HT-29 (cell line): Measurements from ENCODE around the gene FAM193B. TPM values are rescaled to one million over a fixed set of nuclear protein-coding genes. Genes with fewer than 3 reads are reported as not detected.
"Not testable (repeated sequence)": the region's sequence is repeated elsewhere in the genome, so short reads cannot be mapped to it uniquely, and the experiment has no call there.

Experiments used
- DNase-seq: peaks from one replicate; pipeline ENCODE4 v3.0.0-alpha.2; 2015; ENCODE audit warnings: low spot score
- total RNA-seq: library from RNA; depleted of rRNA; stranded (reverse); fragments of >200 nt; shearing (Covaris generic); gene quantifications from 2 replicates; pipeline ENCODE4 v1.2.3, GENCODE V29; 2014

The FAM193B gene
- total RNA-seq, 1 experiment from 2014 or later = 61.4 TPM

GRCh38 chr5:177537389-177538361 is 16.7 kb downstream of the FAM193B start:
- no peak for DNase-seq

- DNase-seq = no peak
These were observed 18.0 kb downstream of the FAM193B start for GRCh38 chr5:177536386-177536785.

- DNase-seq = no peak
These were observed 19.2 kb downstream of the FAM193B start for GRCh38 chr5:177535125-177535524.

- DNase-seq = not testable (repeated sequence)
These were observed 19.9 kb downstream of the FAM193B start for GRCh38 chr5:177534433-177534832.

- peak; percentile 81 for DNase-seq
These were observed 23.0 kb downstream of the FAM193B start for GRCh38 chr5:177531209-177531940.

- no peak for DNase-seq
These were observed 23.7 kb downstream of the FAM193B start for GRCh38 chr5:177530638-177531037.

GRCh38 chr5:177529247-177530203 is 24.8 kb downstream of the FAM193B start:
- no peak for DNase-seq

GRCh38 chr5:177528631-177529030 is 25.7 kb downstream of the FAM193B start:
- no peak for DNase-seq

- DNase-seq = no peak
These were observed 26.8 kb downstream of the FAM193B start for GRCh38 chr5:177527595-177527994.

GRCh38 chr5:177526791-177527190 is 27.6 kb downstream of the FAM193B start:
- no peak for DNase-seq

GRCh38 chr5:177526191-177526590 is 28.2 kb downstream of the FAM193B start:
- DNase-seq = no peak

GRCh38 chr5:177524941-177525655 is 29.3 kb downstream of the FAM193B start:
- no peak for DNase-seq

GRCh38 chr5:177524539-177524900 is 29.8 kb downstream of the FAM193B start:
- DNase-seq = no peak

- DNase-seq = no peak
These were observed 30.4 kb downstream of the FAM193B start for GRCh38 chr5:177523711-177524538.

GRCh38 chr5:177520916-177521513 is 33.3 kb downstream of the FAM193B start:
- no peak for DNase-seq

- DNase-seq = no peak
These were observed 34.1 kb downstream of the FAM193B start for GRCh38 chr5:177520271-177520670.

- no peak for DNase-seq
These were observed 34.7 kb downstream of the FAM193B start for GRCh38 chr5:177519463-177520235.
